Spleen (tissue), 11 donors: ENCODE results near the gene ZNF277. TPM values are rescaled to one million over a fixed set of nuclear protein-coding genes. Genes with fewer than 3 reads are reported as not detected.

ENCODE experiments used
- DNase-seq: peaks from one replicate; pipeline ENCODE4 v3.0.0-alpha.2; 2020
- H3K27ac ChIP-seq, 8 donors: fragments of 200-600 bp; sonication (generic) in 7 of 8; 1 replicate in 4 of 8; 2 replicates in 4 of 8; pipeline versions ENCODE4 v1.5.0 to v1.8.0; 2016 to 2021; ENCODE audit warnings: inconsistent platforms in 4 of 8, mild to moderate bottlenecking in 4 of 8, moderate library complexity in 1 of 8
- H3K27me3 ChIP-seq, 7 donors: fragments of 200-600 bp; sonication (generic) in 6 of 7; replicated peaks in 1 of 7; 1 replicate in 4 of 7; 2 replicates in 3 of 7; pipeline versions ENCODE4 v1.5.0 to v1.8.0; 2016 to 2021; ENCODE audit warnings: inconsistent platforms in 3 of 7, mild to moderate bottlenecking in 1 of 7
- H3K36me3 ChIP-seq, 6 donors: fragments of 200-600 bp; sonication (generic) in 5 of 6; 1 replicate in 4 of 6; 2 replicates in 2 of 6; pipeline versions ENCODE4 v1.5.0 to v1.8.0; 2016 to 2021; ENCODE audit warnings: inconsistent platforms in 2 of 6
- H3K4me1 ChIP-seq, 6 donors: fragments of 200-600 bp; sonication (generic) in 5 of 6; 1 replicate in 3 of 6; 2 replicates in 3 of 6; pipeline versions ENCODE4 v1.5.0 to v1.8.0; 2016 to 2021; ENCODE audit warnings: inconsistent platforms in 3 of 6
- H3K4me3 ChIP-seq, 8 donors: fragments of 200-600 bp; sonication (generic) in 7 of 8; 1 replicate in 4 of 8; 2 replicates in 4 of 8; pipeline versions ENCODE4 v1.5.0 to v1.8.0; 2016 to 2021; ENCODE audit warnings: inconsistent platforms in 4 of 8, mild to moderate bottlenecking in 4 of 8, moderate library complexity in 2 of 8
- H3K9me3 ChIP-seq, 8 donors: fragments of 200-600 bp; sonication (generic) in 7 of 8; 1 replicate in 4 of 8; 2 replicates in 4 of 8; pipeline versions ENCODE4 v1.5.0 to v1.8.0; 2016 to 2021; ENCODE audit warnings: inconsistent platforms in 4 of 8
- CTCF ChIP-seq, 11 experiments: fragments of 200-600 bp in 7 of 11; fragments of 450-650 bp in 4 of 11; sonication (generic) in 4 of 11; IDR thresholded peaks in 8 of 11; conservative IDR thresholded peaks in 3 of 11; 1 replicate in 7 of 11; 2 replicates in 4 of 11; pipeline versions ENCODE4 v1.4.0 to v1.8.0; 2016 to 2021; ENCODE audit warnings: antibody characterized with exemption in 11 of 11, inconsistent platforms in 4 of 11, mild to moderate bottlenecking in 1 of 11
- POLR2A ChIP-seq, 3 donors: fragments of 450-650 bp; IDR thresholded peaks; one replicate each; pipeline ENCODE4 v1.5.1; 2017; ENCODE audit warnings: antibody characterized with exemption in 3 of 3, mild to moderate bottlenecking in 1 of 3
- POLR2AphosphoS5 ChIP-seq, 3 donors: sonication (generic); formaldehyde crosslinking; IDR thresholded peaks; one replicate each; pipeline ENCODE4 v1.5.1; 2017; ENCODE audit warnings: antibody characterized with exemption in 3 of 3
- WGBS, 5 donors: extraction: QIAGEN DNeasy Blood & Tissue Kit in 3 of 5; methylation state at CpG; one replicate each; pipeline versions ENCODE4 v1.1.5 to v1.1.7; 2013 to 2018; 5-methylcytosine and 5-hydroxymethylcytosine counted together
- intact Hi-C: fragments of 100-400 bp; cut with DNase I; formaldehyde crosslinking; loops from one replicate; pipeline ENCODE4 v1.15.0; 2023; ENCODE audit warnings: low total_unique reads
- polyA plus RNA-seq, 3 donors: library from polyadenylated mRNA; stranded (reverse); fragments of 200-250 nt; gene quantifications; one replicate each; pipeline ENCODE4 v1.2.1, GENCODE V29; 2013
- total RNA-seq, 7 donors: library from RNA; depleted of rRNA in 3 of 7; stranded (reverse); fragments of >200 nt in 3 of 7; fragmentation: NEBNext Ultra II Directional in 4 of 7; extraction: Animal tissue kit (Norgen Biotek cat#: 25700) in 4 of 7; gene quantifications; one replicate each; pipeline versions ENCODE4 v1.1.0 to v1.2.1, GENCODE V29; 2016 to 2021
- donor health status: healthy with polysubstance abuse.
- donor health status: DM: no; HTN: no; CAD: no; lungs with moderate emphysema.
- donor health status: DM: no; HTN: no; CAD: no.
- donor health status: Bipolar disorder and iron deficiency.
- donor health status: healthy.
- donor health status: DM: no; HTN: no; CAD: no.
- donor health status: DM: yes; HTN: yes; CAD: no.

ZNF277 gene
- total and polyA plus RNA-seq, 10 donors: 14.5 to 36.1 (median 19.6) TPM

GRCh38 chr7:112300831-112301407 lies 94.4 kb downstream of the ZNF277 start:
- TF ChIP-seq CTCF (IDR thresholded peaks at IDR 0.05 in 8 of 11, conservative IDR thresholded peaks at IDR 0.05 in 3 of 11): no peak
- no peak for TF ChIP-seq POLR2AphosphoS5 (IDR thresholded peaks at IDR 0.05)
- no peak for TF ChIP-seq POLR2A (IDR thresholded peaks at IDR 0.05)
- Histone ChIP-seq H3K4me3 (no peak overlapping the region), H3K27me3 (no peaks in the 10 kb centered on the region), H3K36me3 (peaks cover 0 to 52% (median 3%) of the 10 kb centered on the region in 6 donors), H3K27ac (no peak overlapping the region), H3K4me1 (peaks cover 0 to 13% (median 6%) of the 10 kb centered on the region in 6 donors), H3K9me3 (no peaks in the 10 kb centered on the region)
- intact Hi-C loops: no loop called here
- DNase-seq: no peak
- WGBS, 5 donors: 90 to 97% (median 95%) methylated on average over 6 of the region's 6 CpGs

- WGBS, 5 donors: 39 to 49% (median 44%) methylated on average over 2 of the region's 2 CpGs
- Histone ChIP-seq H3K4me1 (peaks cover 0 to 13% (median 6%) of the 10 kb centered on the region in 6 donors), H3K4me3 (no peak overlapping the region), H3K36me3 (peaks cover 0 to 46% (median 3%) of the 10 kb centered on the region in 6 donors), H3K9me3 (no peaks in the 10 kb centered on the region), H3K27me3 (no peaks in the 10 kb centered on the region), H3K27ac (no peak overlapping the region)
- no peak for DNase-seq
- TF ChIP-seq POLR2A (IDR thresholded peaks at IDR 0.05): no peak
- TF ChIP-seq CTCF (IDR thresholded peaks at IDR 0.05 in 8 of 11, conservative IDR thresholded peaks at IDR 0.05 in 3 of 11): no peak
- no peak for TF ChIP-seq POLR2AphosphoS5 (IDR thresholded peaks at IDR 0.05)
- intact Hi-C loops: no loop called here
Measured at GRCh38 chr7:112302566-112302965, 96.1 kb downstream of the ZNF277 start.

- H3K4me1 ChIP-seq: peaks cover 0 to 13% (median 6%) of the 10 kb centered on the region in 6 donors
- 94 to 98% (median 97%) methylated on average over 2 of the region's 2 CpGs for WGBS, 5 donors
- H3K9me3 ChIP-seq: peaks cover 0 to 14% (median 10%) of the 10 kb centered on the region in 8 donors
- intact Hi-C loops: no loop called here
- TF ChIP-seq CTCF (IDR thresholded peaks at IDR 0.05 in 8 of 11, conservative IDR thresholded peaks at IDR 0.05 in 3 of 11): no peak
- no peak for TF ChIP-seq POLR2A (IDR thresholded peaks at IDR 0.05)
- TF ChIP-seq POLR2AphosphoS5 (IDR thresholded peaks at IDR 0.05): no peak
- DNase-seq: no peak
- H3K36me3 ChIP-seq: peaks cover 0 to 37% (median 2%) of the 10 kb centered on the region in 6 donors
- H3K27me3 ChIP-seq: no peaks in the 10 kb centered on the region
- H3K27ac ChIP-seq: no peak overlapping the region
- no peak overlapping the region for H3K4me3 ChIP-seq
Measured at GRCh38 chr7:112306903-112307302, 100.4 kb downstream of the ZNF277 start.

GRCh38 chr7:112307506-112307905 lies 101.0 kb downstream of the ZNF277 start:
- Histone ChIP-seq H3K4me1 (peaks cover 0 to 8% (median 5%) of the 10 kb centered on the region in 6 donors), H3K9me3 (peaks cover 0 to 14% (median 10%) of the 10 kb centered on the region in 8 donors), H3K27ac (no peak overlapping the region), H3K36me3 (peaks cover 0 to 37% (median 2%) of the 10 kb centered on the region in 6 donors), H3K4me3 (no peak overlapping the region), H3K27me3 (no peaks in the 10 kb centered on the region)
- WGBS, 5 donors: 94 to 97% (median 96%) methylated on average over 3 of the region's 3 CpGs
- TF ChIP-seq CTCF (IDR thresholded peaks at IDR 0.05 in 8 of 11, conservative IDR thresholded peaks at IDR 0.05 in 3 of 11) (no peak), POLR2A (IDR thresholded peaks at IDR 0.05) (no peak), POLR2AphosphoS5 (IDR thresholded peaks at IDR 0.05) (no peak)
- no peak for DNase-seq
- intact Hi-C loops: no loop called here
